ENCODE results near the gene ANKRD34A.

- TF ChIP-seq EZH2phosphoT487 (IDR thresholded peaks at IDR 0.05; ENCODE audit: insufficient read depth, low read depth) (no peak), EZH2 (IDR thresholded peaks at IDR 0.05; ENCODE audit: insufficient read depth, poor library complexity, severe bottlenecking) (no peak)
Observed at GRCh38 chr1:145951526-145951925, 12.8 kb downstream of the ANKRD34A start.

Measured in GM23248 (cell line).